Large intestine (tissue), 3 donors: ENCODE data around the gene AGAP1. TPM values are rescaled to one million over a fixed set of nuclear protein-coding genes. Genes with fewer than 3 reads are reported as not detected.
A peak's percentile ranks its signal among the peaks of the same experiment; 100 is the strongest.

ENCODE experiments used
- DNase-seq, 2 donors: peaks; one replicate each; pipeline versions ENCODE4 v3.0.0 to v3.0.0-alpha.2; 2013
- H3K27ac ChIP-seq: one replicate; pipeline ENCODE4 v1.5.1; 2013; ENCODE audit warnings: low read length
- H3K27me3 ChIP-seq: 2 replicates; pipeline ENCODE4 v1.6.1; 2013; ENCODE audit warnings: low read length; ENCODE audit not compliant: control insufficient read depth, insufficient read depth
- H3K36me3 ChIP-seq: 2 replicates; pipeline ENCODE4 v1.6.1; 2013; ENCODE audit warnings: low read length; ENCODE audit not compliant: control insufficient read depth, insufficient read depth
- H3K4me1 ChIP-seq: one replicate; pipeline ENCODE4 v1.6.1; 2013; ENCODE audit warnings: low read length; ENCODE audit not compliant: control insufficient read depth, insufficient read depth
- H3K4me3 ChIP-seq: one replicate; pipeline ENCODE4 v1.5.1; 2013; ENCODE audit warnings: low read length
- H3K9me3 ChIP-seq: one replicate; pipeline ENCODE4 v1.6.1; 2013; ENCODE audit warnings: mild to moderate bottlenecking, low read depth, low read length, moderate library complexity; ENCODE audit not compliant: control insufficient read depth
- WGBS: methylation state at CpG from one replicate; pipeline ENCODE4 v1.1.5; 2013; ENCODE audit warnings: low lambda C conversion rate; ENCODE audit not compliant: insufficient coverage; 5-methylcytosine and 5-hydroxymethylcytosine counted together
- polyA plus RNA-seq: library from polyadenylated mRNA; unstranded; fragments of 120-200 nt; gene quantifications from one replicate; pipeline ENCODE4 v1.2.1, GENCODE V29; 2013

Gene AGAP1
- polyA plus RNA-seq, 1 donor: 18.0 TPM

- Histone ChIP-seq H3K27me3 (no peaks in the 10 kb centered on the region), H3K4me1 (no peaks in the 10 kb centered on the region), H3K36me3 (no peaks in the 10 kb centered on the region), H3K27ac (no peak overlapping the region), H3K9me3 (no peaks in the 10 kb centered on the region), H3K4me3 (no peak overlapping the region)
- no CpG with 5 or more reads among the region's 9 CpGs for WGBS
- no peak for DNase-seq
Observed at GRCh38 chr2:235587202-235587601, 93.4 kb downstream of the AGAP1 start.

- no peaks in the 10 kb centered on the region for H3K36me3 ChIP-seq
- H3K4me3 ChIP-seq: no peak overlapping the region
- DNase-seq: no peak
- H3K27me3 ChIP-seq: no peaks in the 10 kb centered on the region
- no peaks in the 10 kb centered on the region for H3K9me3 ChIP-seq
- no peak overlapping the region for H3K27ac ChIP-seq
- no peaks in the 10 kb centered on the region for H3K4me1 ChIP-seq
- WGBS: no CpG with 5 or more reads among the region's 9 CpGs
Observed at GRCh38 chr2:235588750-235589149, 94.9 kb downstream of the AGAP1 start.

GRCh38 chr2:235591231-235591730 is 97.4 kb downstream of the AGAP1 start:
- WGBS: 100% methylated on average over 1 of the region's 14 CpGs
- no peak for DNase-seq
- Histone ChIP-seq H3K27me3 (no peaks in the 10 kb centered on the region), H3K4me3 (no peak overlapping the region), H3K4me1 (no peaks in the 10 kb centered on the region), H3K27ac (no peak overlapping the region), H3K9me3 (no peaks in the 10 kb centered on the region), H3K36me3 (no peaks in the 10 kb centered on the region)

GRCh38 chr2:235591921-235592320 is 98.1 kb downstream of the AGAP1 start:
- WGBS: no CpG with 5 or more reads among the region's 5 CpGs

GRCh38 chr2:235592430-235592829 is 98.6 kb downstream of the AGAP1 start:
- Histone ChIP-seq H3K27me3 (no peaks in the 10 kb centered on the region), H3K4me3 (no peak overlapping the region), H3K27ac (no peak overlapping the region), H3K4me1 (no peaks in the 10 kb centered on the region), H3K9me3 (no peaks in the 10 kb centered on the region), H3K36me3 (no peaks in the 10 kb centered on the region)
- no CpG with 5 or more reads among the region's 11 CpGs for WGBS
- DNase-seq: no peak

More at GRCh38 chr2:235591921-235592320, 98.1 kb downstream of the AGAP1 start:
- H3K9me3 ChIP-seq: no peaks in the 10 kb centered on the region
- no peak for DNase-seq
- H3K4me1 ChIP-seq: no peaks in the 10 kb centered on the region
- H3K27ac ChIP-seq: no peak overlapping the region
- H3K27me3 ChIP-seq: no peaks in the 10 kb centered on the region
- H3K4me3 ChIP-seq: no peak overlapping the region
- H3K36me3 ChIP-seq: no peaks in the 10 kb centered on the region

GRCh38 chr2:235592836-235593235 is 99.0 kb downstream of the AGAP1 start:
- H3K4me3 ChIP-seq: no peak overlapping the region
- H3K27ac ChIP-seq: no peak overlapping the region
- WGBS: no CpG with 5 or more reads among the region's 6 CpGs
- H3K9me3 ChIP-seq: no peaks in the 10 kb centered on the region
- no peak for DNase-seq
- no peaks in the 10 kb centered on the region for H3K27me3 ChIP-seq
- H3K4me1 ChIP-seq: no peaks in the 10 kb centered on the region
- H3K36me3 ChIP-seq: no peaks in the 10 kb centered on the region

GRCh38 chr2:235594041-235594440 is 100.2 kb downstream of the AGAP1 start:
- Histone ChIP-seq H3K27me3 (no peaks in the 10 kb centered on the region), H3K4me3 (no peak overlapping the region), H3K36me3 (no peaks in the 10 kb centered on the region), H3K4me1 (no peaks in the 10 kb centered on the region), H3K27ac (no peak overlapping the region), H3K9me3 (no peaks in the 10 kb centered on the region)
- DNase-seq: peak; percentile 63 to 66
- 0% methylated on average over 2 of the region's 3 CpGs for WGBS

GRCh38 chr2:235594964-235595363 is 101.1 kb downstream of the AGAP1 start:
- no peak for DNase-seq
- Histone ChIP-seq H3K27ac (no peak overlapping the region), H3K27me3 (no peaks in the 10 kb centered on the region), H3K4me1 (no peaks in the 10 kb centered on the region), H3K36me3 (no peaks in the 10 kb centered on the region), H3K9me3 (no peaks in the 10 kb centered on the region), H3K4me3 (no peak overlapping the region)
- WGBS: no CpG with 5 or more reads among the region's 8 CpGs

- H3K4me3 ChIP-seq: no peak overlapping the region
Observed at GRCh38 chr2:235595422-235596010, 101.7 kb downstream of the AGAP1 start.

GRCh38 chr2:235596272-235596671 is 102.4 kb downstream of the AGAP1 start:
- Histone ChIP-seq H3K4me1 (peaks cover 3% of the 10 kb centered on the region), H3K4me3 (no peak overlapping the region), H3K36me3 (no peaks in the 10 kb centered on the region), H3K27ac (no peak overlapping the region), H3K27me3 (no peaks in the 10 kb centered on the region), H3K9me3 (no peaks in the 10 kb centered on the region)
- WGBS: 100% methylated on average over 1 of the region's 4 CpGs
- no peak for DNase-seq

More at GRCh38 chr2:235595422-235596010, 101.7 kb downstream of the AGAP1 start:
- no peaks in the 10 kb centered on the region for H3K9me3 ChIP-seq
- WGBS: 61% methylated on average over 3 of the region's 10 CpGs
- DNase-seq: peak; percentile 51 to 54
- H3K36me3 ChIP-seq: no peaks in the 10 kb centered on the region
- no peaks in the 10 kb centered on the region for H3K4me1 ChIP-seq
- no peaks in the 10 kb centered on the region for H3K27me3 ChIP-seq
- H3K27ac ChIP-seq: no peak overlapping the region

GRCh38 chr2:235597081-235597615 is 103.3 kb downstream of the AGAP1 start:
- Histone ChIP-seq H3K9me3 (no peaks in the 10 kb centered on the region), H3K27ac (no peak overlapping the region), H3K4me3 (no peak overlapping the region), H3K36me3 (no peaks in the 10 kb centered on the region), H3K4me1 (peaks cover 3% of the 10 kb centered on the region), H3K27me3 (no peaks in the 10 kb centered on the region)
- no peak for DNase-seq
- WGBS: no CpG with 5 or more reads among the region's 5 CpGs
